Measurements from ENCODE around the gene AJAP1.
"Not testable (repeated sequence)": the region's sequence is repeated elsewhere in the genome, so short reads cannot be mapped to it uniquely, and the experiment has no call there.

The AJAP1 gene

DNA sequence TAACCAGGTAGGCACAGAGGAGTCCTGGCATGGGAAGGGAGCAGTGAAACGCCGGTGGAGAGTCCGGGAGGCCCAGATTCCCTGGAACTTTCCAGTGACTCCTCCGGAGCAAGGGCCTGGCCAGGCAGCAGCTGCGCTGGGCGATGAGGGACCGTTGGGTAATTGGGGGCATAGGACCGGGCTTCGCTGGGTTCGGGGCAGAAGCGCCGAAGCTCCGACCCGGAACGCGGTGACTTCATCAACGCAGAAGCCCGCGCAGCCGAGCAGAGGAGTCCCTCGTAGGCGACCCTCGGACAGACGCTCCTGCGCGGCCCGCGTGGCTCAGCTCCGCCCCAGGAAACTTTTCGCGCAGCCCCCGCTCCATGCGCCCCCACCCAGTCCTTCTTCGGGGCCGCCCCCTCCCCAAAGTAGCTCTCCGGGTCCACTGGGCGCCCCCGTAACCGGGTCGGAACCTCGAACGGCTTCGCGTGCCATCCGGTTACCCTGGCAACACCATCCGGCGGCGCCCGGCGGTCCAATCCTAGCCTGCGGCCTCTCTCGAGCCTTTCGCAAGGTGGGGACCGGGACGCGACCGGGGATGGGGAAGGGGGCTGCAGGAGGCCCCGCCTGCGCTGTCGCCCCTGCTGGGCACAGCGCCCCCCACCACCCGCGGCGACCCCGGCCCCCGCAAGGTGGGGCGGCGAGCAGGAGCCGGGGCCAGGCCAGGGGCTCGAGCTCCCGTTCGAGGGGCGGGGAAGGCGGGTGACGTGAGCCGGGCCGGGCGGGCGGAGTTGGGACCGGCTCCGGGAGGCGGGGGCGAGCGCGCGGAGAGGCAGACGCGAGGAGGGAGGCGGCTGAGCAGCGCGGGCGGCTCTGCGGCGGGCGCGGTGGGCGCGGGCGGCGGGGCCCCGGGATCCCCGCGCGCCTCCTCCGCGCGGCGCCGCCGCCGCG, at the start of gene AJAP1:
AJAP1 (plus strand) TSS at position 814 of the 930 bp plus-strand sequence. CDS start 817 bp downstream, outside the sequence.
- Mint-ChIP-seq H3K36me3 (no peaks in the 10 kb centered on the region), H3K4me1 (ENCODE audit: low read depth) (peaks cover 5% of the 10 kb centered on the region), H3K27me3 (peaks cover 16% of the 10 kb centered on the region), H3K27ac (no peak within 1 kb of the TSS), H3K4me3 (peak within 1 kb of the TSS; percentile 27), H3K9me3 (ENCODE audit: low read depth) (no peaks in the 10 kb centered on the region)

DNA sequence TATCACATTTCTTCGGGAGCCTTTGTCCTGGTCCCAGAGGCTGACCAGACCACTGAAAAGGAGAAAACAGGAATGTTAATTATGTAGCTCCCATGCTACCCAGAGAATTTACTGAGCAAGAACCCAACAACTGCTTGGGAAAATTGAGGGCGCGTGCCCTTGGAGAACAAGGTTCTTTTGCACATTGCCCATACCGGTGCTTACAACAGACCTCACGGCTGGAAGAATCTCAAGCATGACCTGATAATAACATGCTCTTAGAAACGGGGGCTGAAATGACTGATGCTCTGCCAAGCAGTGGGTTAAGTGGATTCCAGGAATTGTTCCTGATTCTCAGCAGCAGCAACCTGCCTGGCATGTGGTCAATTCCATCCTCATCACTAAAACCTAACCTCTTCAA, 49.3 kb upstream of the AJAP1 start:
- no peaks in the 10 kb centered on the region for H3K36me3 Mint-ChIP-seq
- no peaks in the 10 kb centered on the region for H3K4me1 Mint-ChIP-seq (ENCODE audit: low read depth)
- H3K27ac Mint-ChIP-seq: no peak overlapping the region
- peaks cover 19% of the 10 kb centered on the region for H3K27me3 Mint-ChIP-seq
- H3K9me3 Mint-ChIP-seq (ENCODE audit: low read depth): peaks cover 5% of the 10 kb centered on the region
- no peak overlapping the region for H3K4me3 Mint-ChIP-seq

DNA sequence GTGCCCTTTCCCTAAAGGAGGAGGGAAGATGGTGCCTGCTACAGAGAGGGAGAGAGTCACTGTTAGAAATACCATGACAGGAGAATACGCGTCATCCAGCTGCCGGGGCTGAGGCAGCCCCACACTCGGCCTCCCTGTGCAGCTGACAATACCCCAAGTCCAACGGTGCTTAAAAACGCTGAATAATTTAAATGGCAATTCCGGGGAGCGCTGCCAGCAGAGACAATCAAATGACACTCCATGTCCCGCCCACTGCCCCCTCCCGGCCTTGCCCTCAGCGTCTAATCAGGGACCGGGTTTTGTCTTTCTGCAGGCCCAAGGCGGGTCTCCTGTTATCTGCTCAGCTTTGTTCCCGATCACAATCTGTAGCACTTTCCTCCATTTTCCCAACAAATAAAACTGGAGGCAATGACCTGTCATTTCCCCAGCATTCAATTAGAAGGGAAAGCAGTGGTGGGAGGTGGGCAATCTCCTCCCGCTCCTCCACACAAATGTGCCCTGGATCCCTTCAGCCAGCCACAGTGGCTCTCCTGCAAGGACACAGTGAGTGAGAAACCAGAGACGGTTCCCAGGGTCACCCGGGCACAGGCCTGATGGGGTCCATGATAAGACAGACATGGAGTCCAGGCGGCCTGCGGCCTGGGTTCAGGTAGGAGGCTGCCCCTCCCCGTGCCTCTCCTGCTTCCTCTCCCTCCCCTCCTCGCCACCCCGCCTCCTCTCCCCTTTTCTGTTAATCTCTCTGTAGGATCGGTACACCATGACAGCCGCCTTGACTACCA, 42.7 kb upstream of the AJAP1 start:
- Mint-ChIP-seq H3K4me1 (ENCODE audit: low read depth) (no peaks in the 10 kb centered on the region), H3K27ac (no peak overlapping the region), H3K9me3 (ENCODE audit: low read depth) (peaks cover 5% of the 10 kb centered on the region), H3K4me3 (no peak overlapping the region), H3K36me3 (no peaks in the 10 kb centered on the region), H3K27me3 (peaks cover 3% of the 10 kb centered on the region)

- Mint-ChIP-seq H3K9me3 (ENCODE audit: low read depth) (peaks cover 5% of the 10 kb centered on the region), H3K4me1 (ENCODE audit: low read depth) (no peaks in the 10 kb centered on the region), H3K27ac (no peak overlapping the region), H3K27me3 (no peaks in the 10 kb centered on the region), H3K4me3 (no peak overlapping the region), H3K36me3 (no peaks in the 10 kb centered on the region)
Observed at GRCh38 chr1:4612991-4613390, 41.4 kb upstream of the AJAP1 start.

DNA sequence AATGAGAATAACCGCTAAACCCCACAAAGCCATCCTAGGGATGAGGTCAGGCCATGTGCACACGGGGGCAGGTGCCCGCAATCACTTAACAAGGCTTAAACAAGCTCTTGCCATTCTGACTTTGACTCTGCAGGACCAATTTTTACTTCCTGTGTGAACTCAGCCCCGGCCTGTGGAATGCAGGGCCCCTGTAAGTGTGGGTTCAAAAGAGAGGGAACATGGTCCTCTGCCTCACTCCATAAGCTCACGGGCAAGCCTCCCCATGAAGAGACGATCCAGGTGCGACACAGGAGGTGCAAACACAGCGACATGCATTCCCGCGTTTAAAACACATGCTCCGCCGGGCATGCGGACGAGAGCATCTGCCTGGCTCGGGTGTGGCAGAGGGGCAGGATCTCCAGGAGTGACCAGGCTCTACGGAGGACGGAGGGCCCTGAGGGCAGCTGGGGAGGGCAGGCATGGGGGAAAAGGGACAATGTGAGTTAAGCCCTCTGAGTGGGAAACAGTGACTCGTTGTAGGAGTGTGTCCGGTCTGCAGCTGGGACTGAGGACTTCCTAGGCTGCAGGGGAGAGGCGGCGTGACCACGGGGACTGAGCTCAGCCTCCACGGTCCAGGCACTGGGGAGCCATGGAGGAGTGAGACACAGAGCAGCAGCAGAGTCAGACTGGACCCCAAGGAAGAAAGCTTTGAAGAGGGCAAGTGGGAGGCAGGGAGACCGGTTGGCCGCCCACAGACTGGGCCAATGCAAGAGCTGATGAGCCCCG, 40.6 kb upstream of the AJAP1 start:
- Mint-ChIP-seq H3K36me3 (no peaks in the 10 kb centered on the region), H3K4me1 (ENCODE audit: low read depth) (no peaks in the 10 kb centered on the region), H3K4me3 (no peak overlapping the region), H3K27me3 (no peaks in the 10 kb centered on the region), H3K9me3 (ENCODE audit: low read depth) (peaks cover 5% of the 10 kb centered on the region), H3K27ac (no peak overlapping the region)

DNA sequence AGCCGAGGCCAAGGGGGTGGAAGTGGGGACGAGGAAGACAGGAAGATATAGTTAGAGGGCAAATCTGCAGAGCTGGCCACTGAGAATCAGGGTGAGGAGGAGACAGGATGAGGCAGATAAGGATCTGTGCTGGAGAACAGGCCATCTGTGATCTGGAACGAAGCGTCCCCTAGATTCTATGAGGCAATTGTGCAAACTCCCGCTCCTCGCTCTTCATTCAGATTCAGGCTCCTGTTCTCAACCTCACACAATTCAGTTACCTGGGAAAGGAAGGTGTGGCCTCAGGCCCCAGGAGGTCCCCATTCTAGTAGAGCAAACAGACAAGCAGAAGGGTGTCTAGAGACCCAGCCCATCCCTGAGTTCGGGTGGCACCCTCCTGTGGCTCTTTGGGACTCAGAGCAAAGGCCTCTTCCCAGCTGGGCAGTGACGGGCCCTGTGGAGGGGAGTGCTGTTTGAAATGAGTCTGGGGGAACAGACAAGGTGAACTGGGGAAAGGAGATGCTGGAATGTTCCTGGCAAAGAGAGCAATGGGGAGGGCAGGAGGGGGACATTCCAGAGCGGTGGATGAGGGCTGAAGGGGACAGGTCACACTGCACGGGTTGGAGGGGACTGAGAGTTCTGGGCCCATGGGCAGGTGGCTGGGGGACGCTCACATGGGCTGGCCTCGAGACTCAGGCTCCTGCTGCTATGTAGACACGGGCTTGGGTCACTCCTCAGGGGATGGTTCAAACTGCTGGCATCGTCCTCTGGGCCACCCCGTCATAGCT, 39.9 kb upstream of the AJAP1 start:
- Mint-ChIP-seq H3K27ac (no peak overlapping the region), H3K4me3 (no peak overlapping the region), H3K4me1 (ENCODE audit: low read depth) (no peaks in the 10 kb centered on the region), H3K9me3 (ENCODE audit: low read depth) (peaks cover 4% of the 10 kb centered on the region), H3K27me3 (no peaks in the 10 kb centered on the region), H3K36me3 (no peaks in the 10 kb centered on the region)

DNA sequence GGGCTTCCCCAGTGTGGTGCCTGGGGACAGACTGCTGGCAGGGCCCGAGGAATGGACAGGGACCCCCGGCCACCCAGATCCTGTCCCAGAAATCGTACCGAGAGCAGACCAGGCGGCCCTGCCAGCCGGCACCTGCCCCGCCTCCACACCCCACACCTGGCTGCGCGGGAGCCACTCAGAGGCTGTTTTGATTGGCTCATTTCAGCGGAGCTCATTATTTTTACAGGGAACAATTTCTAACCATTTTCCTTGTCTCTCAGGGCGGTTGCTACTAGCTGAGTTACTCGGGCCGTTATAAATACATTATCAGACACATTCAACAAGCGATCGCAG, 39.3 kb upstream of the AJAP1 start:
- H3K27me3 Mint-ChIP-seq: no peaks in the 10 kb centered on the region
- H3K4me3 Mint-ChIP-seq: no peak overlapping the region
- H3K36me3 Mint-ChIP-seq: no peaks in the 10 kb centered on the region
- H3K27ac Mint-ChIP-seq: no peak overlapping the region
- H3K9me3 Mint-ChIP-seq (ENCODE audit: low read depth): no peaks in the 10 kb centered on the region
- H3K4me1 Mint-ChIP-seq (ENCODE audit: low read depth): no peaks in the 10 kb centered on the region

DNA sequence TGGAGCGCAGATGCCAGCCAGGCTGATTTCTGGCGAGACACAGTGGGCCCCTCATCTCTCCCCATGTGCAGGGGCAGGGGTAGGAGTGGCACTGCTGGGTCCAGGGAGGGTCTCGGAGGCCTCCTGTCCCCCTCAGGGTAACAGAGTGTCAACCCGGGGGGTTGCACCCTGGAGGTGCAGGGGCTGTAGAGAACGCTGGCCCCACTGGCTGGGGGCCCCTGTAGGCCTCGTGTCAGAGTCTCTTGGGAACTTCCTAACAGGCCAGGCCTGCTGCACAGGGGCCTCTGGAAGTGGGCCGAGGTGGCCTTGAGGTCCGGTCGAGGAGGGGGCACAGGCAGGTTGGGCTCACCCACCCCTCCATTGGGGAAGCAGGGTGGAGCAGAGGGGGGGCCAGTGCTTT, 38.9 kb upstream of the AJAP1 start:
- Mint-ChIP-seq H3K36me3 (no peaks in the 10 kb centered on the region), H3K4me3 (no peak overlapping the region), H3K27me3 (no peaks in the 10 kb centered on the region), H3K9me3 (ENCODE audit: low read depth) (no peaks in the 10 kb centered on the region), H3K4me1 (ENCODE audit: low read depth) (no peaks in the 10 kb centered on the region), H3K27ac (no peak overlapping the region)

GRCh38 chr1:4616831-4617465, 37.5 kb upstream of the AJAP1 start:
- Mint-ChIP-seq H3K27ac (no peak overlapping the region), H3K4me1 (ENCODE audit: low read depth) (no peaks in the 10 kb centered on the region), H3K36me3 (no peaks in the 10 kb centered on the region), H3K9me3 (ENCODE audit: low read depth) (no peaks in the 10 kb centered on the region), H3K27me3 (no peaks in the 10 kb centered on the region), H3K4me3 (no peak overlapping the region)

DNA sequence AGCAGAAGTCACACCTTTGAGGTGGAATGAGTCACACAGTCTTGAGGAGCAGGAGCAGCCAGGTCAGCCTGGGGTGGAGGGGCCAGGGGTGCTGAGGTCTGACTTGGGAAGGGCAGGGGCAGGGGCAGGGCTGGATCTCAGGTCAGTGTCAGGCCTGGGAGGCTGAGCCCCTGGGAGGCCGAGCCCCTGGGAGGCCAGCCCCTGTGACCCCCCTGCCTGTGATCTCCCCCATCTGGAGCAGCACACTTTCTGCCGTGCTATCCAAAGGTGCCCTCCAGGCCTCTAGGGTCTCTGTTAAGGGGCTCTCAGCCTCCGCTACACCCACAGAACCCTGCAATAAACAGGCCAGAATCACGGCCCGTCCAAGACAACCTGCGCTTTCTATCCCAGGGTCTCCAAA, 36.9 kb upstream of the AJAP1 start:
- H3K27ac Mint-ChIP-seq: no peak overlapping the region
- H3K4me3 Mint-ChIP-seq: no peak overlapping the region
- no peaks in the 10 kb centered on the region for H3K4me1 Mint-ChIP-seq (ENCODE audit: low read depth)
- H3K27me3 Mint-ChIP-seq: no peaks in the 10 kb centered on the region
- H3K36me3 Mint-ChIP-seq: no peaks in the 10 kb centered on the region
- no peaks in the 10 kb centered on the region for H3K9me3 Mint-ChIP-seq (ENCODE audit: low read depth)

DNA sequence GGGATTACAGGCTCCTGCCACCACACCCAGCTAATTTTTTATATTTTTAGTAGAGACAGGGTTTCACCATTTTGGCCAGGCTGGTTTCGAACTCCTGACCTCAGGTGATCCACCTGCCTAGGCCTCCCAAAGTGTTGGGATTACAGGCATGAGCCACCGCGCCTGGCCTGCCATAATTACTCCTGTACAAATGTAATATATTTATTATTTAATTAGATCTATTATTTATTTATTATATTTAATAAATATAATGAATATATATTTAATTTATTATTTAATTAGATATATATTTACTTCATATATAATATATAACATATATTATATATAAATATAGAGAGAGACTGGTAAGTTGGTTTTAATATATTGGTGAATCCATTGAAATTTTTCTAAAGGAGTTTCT, 35.6 kb upstream of the AJAP1 start:
- H3K27me3 Mint-ChIP-seq; H3K27ac Mint-ChIP-seq; H3K36me3 Mint-ChIP-seq; H3K4me3 Mint-ChIP-seq; H3K9me3 Mint-ChIP-seq (ENCODE audit: low read depth); H3K4me1 Mint-ChIP-seq (ENCODE audit: low read depth): not testable (repeated sequence)

DNA sequence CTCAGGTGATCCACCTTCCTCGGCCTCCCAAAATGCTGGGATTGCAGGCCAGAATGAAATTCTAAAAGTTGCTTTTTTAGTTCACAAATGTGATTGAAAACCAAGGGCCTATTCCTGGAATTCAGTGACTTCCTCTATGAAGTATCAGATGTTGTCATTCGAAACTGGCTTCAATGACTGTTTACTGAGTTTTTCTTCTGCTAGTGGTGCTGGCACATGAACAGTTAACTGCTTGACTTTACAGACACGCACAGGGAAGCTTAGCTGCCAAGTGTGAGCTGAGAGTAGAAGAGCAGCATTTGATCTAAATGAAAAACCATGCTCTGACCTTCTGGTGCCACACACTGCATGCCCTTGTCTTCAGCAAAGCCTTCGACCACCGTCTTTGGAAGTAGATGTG, 32.8 kb upstream of the AJAP1 start:
- Mint-ChIP-seq H3K36me3 (no peaks in the 10 kb centered on the region), H3K4me1 (ENCODE audit: low read depth) (no peaks in the 10 kb centered on the region)

GRCh38 chr1:4622821-4623220, 31.6 kb upstream of the AJAP1 start:
- Mint-ChIP-seq H3K4me3 (no peak overlapping the region), H3K36me3 (no peaks in the 10 kb centered on the region), H3K27ac (no peak overlapping the region), H3K9me3 (ENCODE audit: low read depth) (no peaks in the 10 kb centered on the region), H3K4me1 (ENCODE audit: low read depth) (no peaks in the 10 kb centered on the region), H3K27me3 (no peaks in the 10 kb centered on the region)

More for the DNA sequence above, 32.8 kb upstream of the AJAP1 start:
- no peak overlapping the region for H3K27ac Mint-ChIP-seq
- no peaks in the 10 kb centered on the region for H3K9me3 Mint-ChIP-seq (ENCODE audit: low read depth)
- H3K27me3 Mint-ChIP-seq: no peaks in the 10 kb centered on the region
- no peak overlapping the region for H3K4me3 Mint-ChIP-seq

DNA sequence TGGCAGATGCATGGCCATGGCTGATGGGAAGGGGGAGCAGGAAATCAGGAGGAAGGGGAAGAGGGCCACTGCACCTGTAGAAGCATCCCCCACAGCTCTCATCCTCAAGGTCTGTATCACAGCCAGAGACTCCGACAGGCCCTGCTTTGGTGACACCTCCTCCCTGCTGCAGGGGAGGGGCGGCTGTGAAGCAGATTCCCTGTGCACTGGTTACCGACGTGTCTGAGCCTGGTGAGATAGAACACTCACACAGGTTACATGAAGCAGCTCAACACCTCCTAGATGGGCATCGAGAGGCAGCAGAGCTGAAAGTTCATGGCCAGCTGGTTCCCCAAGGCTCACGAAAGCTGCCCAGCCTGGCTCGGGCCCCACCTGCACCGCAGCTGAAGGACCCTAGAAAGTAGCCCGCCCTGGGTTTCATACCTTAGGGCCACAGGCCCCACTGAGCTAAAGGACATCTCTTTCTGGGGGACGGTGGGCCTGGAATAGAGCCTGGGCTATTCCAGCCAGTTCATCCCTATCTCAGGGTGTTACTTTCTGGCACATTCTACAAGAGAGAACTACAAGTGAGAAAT, 30.2 kb upstream of the AJAP1 start:
- Mint-ChIP-seq H3K4me3 (no peak overlapping the region), H3K36me3 (no peaks in the 10 kb centered on the region), H3K27ac (no peak overlapping the region), H3K9me3 (ENCODE audit: low read depth) (no peaks in the 10 kb centered on the region), H3K4me1 (ENCODE audit: low read depth) (no peaks in the 10 kb centered on the region), H3K27me3 (no peaks in the 10 kb centered on the region)

All from activated naive CD8-positive, alpha-beta T cell (primary cell).